Measurements from ENCODE around the gene RASL11B.

RASL11B gene

GRCh38 chr4:52861879-52862616, at the start of gene RASL11B:
RASL11B (plus strand) TSS chr4:52862317; CDS start chr4:52862508, 191 bp downstream.
- CTCF ChIA-PET: no interaction called here
- POLR2A ChIA-PET: interaction anchor here (0.9 to 1.2 kb wide), 2 partner anchors 10 to 149 kb away, joined by 3 to 4 read pairs; no protein-coding TSS in a partner anchor
- peak; percentile 92 for DNase-seq (ENCODE audit: extremely low spot score)
- no peak for TF ChIP-seq NFRKB (IDR thresholded peaks at IDR 0.05)
- no peak for TF ChIP-seq FOXM1 (IDR thresholded peaks at IDR 0.05; ENCODE audit: borderline replicate concordance)
- TF ChIP-seq L3MBTL2 (conservative IDR thresholded peaks at IDR 0.05): peak; percentile 97
- no peak for TF ChIP-seq LEF1 (IDR thresholded peaks at IDR 0.05; ENCODE audit: borderline replicate concordance)

- ChIA-PET POLR2A (no interaction called here), CTCF (no interaction called here)
- TF ChIP-seq L3MBTL2 (conservative IDR thresholded peaks at IDR 0.05) (no peak), LEF1 (IDR thresholded peaks at IDR 0.05; ENCODE audit: borderline replicate concordance) (no peak), FOXA1 (IDR thresholded peaks at IDR 0.05) (no peak), ZNF384 (IDR thresholded peaks at IDR 0.05) (no peak), FOXK2 (IDR thresholded peaks at IDR 0.05) (no peak), BHLHE40 (IDR thresholded peaks at IDR 0.05; ENCODE audit: borderline replicate concordance) (no peak)
- DNase-seq (ENCODE audit: extremely low spot score): no peak
Measured at GRCh38 chr4:52813546-52813945, 48.6 kb upstream of the RASL11B start.

GRCh38 chr4:52822583-52822971, 39.5 kb upstream of the RASL11B start:
- ChIA-PET POLR2A (no interaction called here), CTCF (no interaction called here)
- no peak for DNase-seq (ENCODE audit: extremely low spot score)

GRCh38 chr4:52822972-52823701, 39.0 kb upstream of the RASL11B start:
- ChIA-PET POLR2A (no interaction called here), CTCF (no interaction called here)
- TF ChIP-seq ZNF384 (IDR thresholded peaks at IDR 0.05): no peak
- no peak for TF ChIP-seq LEF1 (IDR thresholded peaks at IDR 0.05; ENCODE audit: borderline replicate concordance)
- no peak for TF ChIP-seq NFRKB (IDR thresholded peaks at IDR 0.05)
- DNase-seq (ENCODE audit: extremely low spot score): no peak

More at GRCh38 chr4:52822583-52822971, 39.5 kb upstream of the RASL11B start:
- TF ChIP-seq BHLHE40 (IDR thresholded peaks at IDR 0.05; ENCODE audit: borderline replicate concordance) (no peak), HDGF (IDR thresholded peaks at IDR 0.05; ENCODE audit: borderline replicate concordance) (no peak), CTBP1 (IDR thresholded peaks at IDR 0.05; ENCODE audit: borderline replicate concordance) (no peak), SP1 (IDR thresholded peaks at IDR 0.05) (no peak), ELF4 (IDR thresholded peaks at IDR 0.05) (no peak), NFRKB (IDR thresholded peaks at IDR 0.05) (no peak), ZNF384 (IDR thresholded peaks at IDR 0.05) (no peak), FOXA1 (IDR thresholded peaks at IDR 0.05) (no peak), L3MBTL2 (conservative IDR thresholded peaks at IDR 0.05) (no peak), PKNOX1 (IDR thresholded peaks at IDR 0.05) (no peak), TARDBP (IDR thresholded peaks at IDR 0.05) (no peak), LEF1 (IDR thresholded peaks at IDR 0.05; ENCODE audit: borderline replicate concordance) (no peak), SUZ12 (IDR thresholded peaks at IDR 0.05) (no peak)

GRCh38 chr4:52823702-52824092, 38.4 kb upstream of the RASL11B start:
- no peak for DNase-seq (ENCODE audit: extremely low spot score)
- ChIA-PET CTCF (no interaction called here), POLR2A (no interaction called here)
- no peak for TF ChIP-seq TARDBP (IDR thresholded peaks at IDR 0.05)
- no peak for TF ChIP-seq ZNF384 (IDR thresholded peaks at IDR 0.05)
- no peak for TF ChIP-seq SP1 (IDR thresholded peaks at IDR 0.05)
- no peak for TF ChIP-seq FOXM1 (IDR thresholded peaks at IDR 0.05; ENCODE audit: borderline replicate concordance)
- TF ChIP-seq ELF4 (IDR thresholded peaks at IDR 0.05): no peak
- TF ChIP-seq NFRKB (IDR thresholded peaks at IDR 0.05): no peak
- TF ChIP-seq HDGF (IDR thresholded peaks at IDR 0.05; ENCODE audit: borderline replicate concordance): no peak
- TF ChIP-seq FOXA1 (IDR thresholded peaks at IDR 0.05): no peak
- no peak for TF ChIP-seq L3MBTL2 (conservative IDR thresholded peaks at IDR 0.05)
- no peak for TF ChIP-seq FOXK2 (IDR thresholded peaks at IDR 0.05)

- TF ChIP-seq NFRKB (IDR thresholded peaks at IDR 0.05) (no peak), ELF4 (IDR thresholded peaks at IDR 0.05) (no peak), SP1 (IDR thresholded peaks at IDR 0.05) (no peak), FOXM1 (IDR thresholded peaks at IDR 0.05; ENCODE audit: borderline replicate concordance) (no peak), TARDBP (IDR thresholded peaks at IDR 0.05) (no peak), SUZ12 (IDR thresholded peaks at IDR 0.05) (no peak), PKNOX1 (IDR thresholded peaks at IDR 0.05) (no peak)
- POLR2A ChIA-PET: no interaction called here
- DNase-seq (ENCODE audit: extremely low spot score): no peak
- CTCF ChIA-PET: no interaction called here
Measured at GRCh38 chr4:52824270-52824602, 37.9 kb upstream of the RASL11B start.

- ChIA-PET POLR2A (no interaction called here), CTCF (no interaction called here)
- DNase-seq (ENCODE audit: extremely low spot score): no peak
- TF ChIP-seq NFRKB (IDR thresholded peaks at IDR 0.05) (no peak), ELF4 (IDR thresholded peaks at IDR 0.05) (no peak), ZNF384 (IDR thresholded peaks at IDR 0.05) (no peak), L3MBTL2 (conservative IDR thresholded peaks at IDR 0.05) (no peak), FOXK2 (IDR thresholded peaks at IDR 0.05) (no peak), FOXM1 (IDR thresholded peaks at IDR 0.05; ENCODE audit: borderline replicate concordance) (no peak), ARNT (IDR thresholded peaks at IDR 0.05) (no peak), PKNOX1 (IDR thresholded peaks at IDR 0.05) (no peak), LEF1 (IDR thresholded peaks at IDR 0.05; ENCODE audit: borderline replicate concordance) (no peak), TARDBP (IDR thresholded peaks at IDR 0.05) (no peak), HDGF (IDR thresholded peaks at IDR 0.05; ENCODE audit: borderline replicate concordance) (no peak)
Measured at GRCh38 chr4:52824603-52825459, 37.3 kb upstream of the RASL11B start.
